ENCODE results near the gene ANO4.

Gene ANO4

GRCh38 chr12:100794441-100795173, at the start of gene ANO4:
Gene ANO4 (plus strand): TSS chr12:100794776. CDS start chr12:100901786, 107,010 bp downstream.
- no peak for DNase-seq

GRCh38 chr12:100745378-100746071, 49.1 kb upstream of the ANO4 start:
- DNase-seq: no peak

GRCh38 chr12:100752841-100753240, 41.7 kb upstream of the ANO4 start:
- no peak for DNase-seq

GRCh38 chr12:100753837-100754236, 40.7 kb upstream of the ANO4 start:
- DNase-seq: no peak

- DNase-seq: no peak
These were observed 39.4 kb upstream of the ANO4 start for GRCh38 chr12:100755186-100755585.

GRCh38 chr12:100758083-100758482, 36.5 kb upstream of the ANO4 start:
- DNase-seq: no peak

- DNase-seq: no peak
These were observed 27.2 kb upstream of the ANO4 start for GRCh38 chr12:100767371-100767770.

- no peak for DNase-seq
These were observed 26.6 kb upstream of the ANO4 start for GRCh38 chr12:100767950-100768349.

GRCh38 chr12:100778967-100779590, 15.5 kb upstream of the ANO4 start:
- DNase-seq: no peak

GRCh38 chr12:100789146-100789545, 5.4 kb upstream of the ANO4 start:
- no peak for DNase-seq

- DNase-seq: no peak
These were observed 4.6 kb upstream of the ANO4 start for GRCh38 chr12:100789975-100790374.

- DNase-seq: no peak
These were observed 4.0 kb upstream of the ANO4 start for GRCh38 chr12:100790552-100790951.

GRCh38 chr12:100793182-100793581, 1.4 kb upstream of the ANO4 start:
- no peak for DNase-seq

GRCh38 chr12:100795174-100795799, 711 bp downstream of the ANO4 start:
- DNase-seq: no peak

- DNase-seq: no peak
These were observed 1.2 kb downstream of the ANO4 start for GRCh38 chr12:100795800-100796179.

GRCh38 chr12:100796621-100797020, 2.0 kb downstream of the ANO4 start:
- DNase-seq: no peak

- no peak for DNase-seq
These were observed 2.7 kb downstream of the ANO4 start for GRCh38 chr12:100797246-100797645.

- no peak for DNase-seq
These were observed 3.2 kb downstream of the ANO4 start for GRCh38 chr12:100797786-100798185.

- DNase-seq: no peak
These were observed 3.9 kb downstream of the ANO4 start for GRCh38 chr12:100798286-100799160.

GRCh38 chr12:100799770-100800169, 5.2 kb downstream of the ANO4 start:
- no peak for DNase-seq

GRCh38 chr12:100800723-100801122, 6.1 kb downstream of the ANO4 start:
- DNase-seq: no peak

GRCh38 chr12:100801320-100801719, 6.7 kb downstream of the ANO4 start:
- no peak for DNase-seq

GRCh38 chr12:100808777-100809176, 14.2 kb downstream of the ANO4 start:
- no peak for DNase-seq

Measured in activated T-cell treated with anti-CD3 and anti-CD28 coated beads, Interleukin-2, amount 50 U/mL, for 1 hour (primary cell).